HepG2 (cell line): ENCODE data around the gene VSIG2. TPM values are rescaled to one million over a fixed set of nuclear protein-coding genes. Genes with fewer than 3 reads are reported as not detected.
A peak's percentile ranks its signal among the peaks of the same experiment; 100 is the strongest.

ENCODE experiments used
- ARNT2 ChIP-seq: sonication (generic); formaldehyde crosslinking; IDR thresholded peaks from 2 replicates; pipeline ENCODE4 v1.8.0; 2022; ENCODE audit warnings: mild to moderate bottlenecking, low read depth, missing genetic modification reagents, moderate library complexity
- BATF2 ChIP-seq: sonication (generic); formaldehyde crosslinking; IDR thresholded peaks from 2 replicates; pipeline ENCODE4 v1.8.0; 2022; ENCODE audit warnings: mild to moderate bottlenecking, missing genetic modification reagents, moderate library complexity
- CBX5 ChIP-seq: sonication (generic); formaldehyde crosslinking; IDR thresholded peaks from 2 replicates; pipeline ENCODE4 v1.4.0; 2020; ENCODE audit warnings: missing genetic modification reagents, borderline replicate concordance
- DDIT3 ChIP-seq: sonication (generic); formaldehyde crosslinking; IDR thresholded peaks from 2 replicates; pipeline ENCODE4 v1.4.0; 2020; ENCODE audit warnings: mild to moderate bottlenecking, missing genetic modification reagents
- DPF2 ChIP-seq: sonication (generic); formaldehyde crosslinking; IDR thresholded peaks from 2 replicates; pipeline ENCODE4 v1.4.0; 2020; ENCODE audit warnings: mild to moderate bottlenecking, low read depth, missing genetic modification reagents, borderline replicate concordance
- FLYWCH1 ChIP-seq: sonication (generic); formaldehyde crosslinking; IDR thresholded peaks from 2 replicates; pipeline ENCODE4 v1.8.1; 2023; ENCODE audit warnings: mild to moderate bottlenecking, missing genetic modification reagents
- HES4 ChIP-seq: sonication (generic); formaldehyde crosslinking; IDR thresholded peaks from 2 replicates; pipeline ENCODE4 v1.9.0; 2021; ENCODE audit warnings: mild to moderate bottlenecking, missing genetic modification reagents, borderline replicate concordance
- HINFP ChIP-seq: sonication (generic); formaldehyde crosslinking; IDR thresholded peaks from 2 replicates; pipeline ENCODE4 v1.4.0; 2020; ENCODE audit warnings: low read depth, mild to moderate bottlenecking, missing genetic modification reagents
- HOMEZ ChIP-seq: IDR thresholded peaks from 2 replicates; pipeline ENCODE4 v1.6.1; 2016; ENCODE audit warnings: low read depth
- HOXA5 ChIP-seq: sonication (generic); formaldehyde crosslinking; IDR thresholded peaks from 2 replicates; pipeline ENCODE4 v1.4.0; 2020; ENCODE audit warnings: missing genetic modification reagents
- KLF12 ChIP-seq: sonication (generic); formaldehyde crosslinking; IDR thresholded peaks from 2 replicates; pipeline ENCODE4 v1.4.0; 2020; ENCODE audit warnings: missing genetic modification reagents, borderline replicate concordance
- MIER3 ChIP-seq: IDR thresholded peaks from 2 replicates; pipeline ENCODE4 v1.6.1; 2016; ENCODE audit warnings: missing compliant biosample characterization, borderline replicate concordance
- MTERF4 ChIP-seq: sonication (generic); formaldehyde crosslinking; IDR thresholded peaks from 2 replicates; pipeline ENCODE4 v1.8.0; 2023; ENCODE audit warnings: mild to moderate bottlenecking, missing genetic modification reagents
- NFKBIZ ChIP-seq: IDR thresholded peaks from 2 replicates; pipeline ENCODE4 v1.6.1; 2018; ENCODE audit warnings: missing genetic modification reagents, missing compliant biosample characterization
- NFYC ChIP-seq: IDR thresholded peaks from 2 replicates; pipeline ENCODE4 v1.6.1; 2016; ENCODE audit warnings: missing genetic modification reagents, missing compliant biosample characterization
- NKX3-1 ChIP-seq: sonication (generic); formaldehyde crosslinking; IDR thresholded peaks from 2 replicates; pipeline ENCODE4 v1.5.0; 2020; ENCODE audit warnings: missing genetic modification reagents
- NR2F2 ChIP-seq: IDR thresholded peaks from 2 replicates; pipeline ENCODE4 v1.6.1; 2012; ENCODE audit warnings: low read depth, inconsistent platforms, borderline replicate concordance
- SATB2 ChIP-seq: sonication (generic); formaldehyde crosslinking; IDR thresholded peaks from 2 replicates; pipeline ENCODE4 v1.5.0; 2020; ENCODE audit warnings: missing genetic modification reagents
- SMAD9 ChIP-seq: sonication (generic); formaldehyde crosslinking; IDR thresholded peaks from 2 replicates; pipeline ENCODE4 v1.5.1; 2020; ENCODE audit warnings: mild to moderate bottlenecking, missing genetic modification reagents
- ZBTB3 ChIP-seq: sonication (generic); formaldehyde crosslinking; IDR thresholded peaks from 2 replicates; pipeline ENCODE4 v1.4.0; 2020; ENCODE audit warnings: low read depth, mild to moderate bottlenecking, moderate library complexity, missing genetic modification reagents, borderline replicate concordance
- ZFP41 ChIP-seq: sonication (generic); formaldehyde crosslinking; IDR thresholded peaks from 2 replicates; pipeline ENCODE4 v1.4.0; 2020; ENCODE audit warnings: mild to moderate bottlenecking, missing genetic modification reagents, borderline replicate concordance
- ZIK1 ChIP-seq: sonication (generic); formaldehyde crosslinking; IDR thresholded peaks from 2 replicates; pipeline ENCODE4 v1.5.0; 2020; ENCODE audit warnings: mild to moderate bottlenecking, low read depth, missing genetic modification reagents, borderline replicate concordance
- ZNF549 ChIP-seq: sonication (generic); formaldehyde crosslinking; IDR thresholded peaks from 2 replicates; pipeline ENCODE4 v1.5.0; 2020; ENCODE audit warnings: missing genetic modification reagents
- ZNF746 ChIP-seq: sonication (generic); formaldehyde crosslinking; IDR thresholded peaks from 2 replicates; pipeline ENCODE4 v1.8.0; 2022; ENCODE audit warnings: mild to moderate bottlenecking, missing genetic modification reagents
- ZNF776 ChIP-seq: sonication (generic); formaldehyde crosslinking; IDR thresholded peaks from 2 replicates; pipeline ENCODE4 v1.4.0; 2020; ENCODE audit warnings: mild to moderate bottlenecking, missing genetic modification reagents
- polyA plus RNA-seq, 8 experiments: library from polyadenylated mRNA; depleted of rRNA in 3 of 8; stranded (reverse) in 7 of 8; unstranded in 1 of 8; fragments of >200 nt; fragmentation: Illumina TruSeq in 4 of 8; extraction: Trizol in 4 of 8; gene quantifications; 2 replicates each; pipeline versions ENCODE4 v1.2.1 to v1.2.3, GENCODE V29; 2011 to 2016; ENCODE audit warnings: low read depth in 4 of 8, missing spikeins in 1 of 8, mixed read lengths in 1 of 8; ENCODE audit not compliant: insufficient read depth in 1 of 8
- total RNA-seq, 5 experiments: library from RNA; depleted of rRNA; stranded (reverse); fragments of >200 nt; fragmentation: Illumina TruSeq; extraction: Trizol; gene quantifications; 2 replicates each; pipeline ENCODE4 v1.2.3, GENCODE V29; 2016; ENCODE audit warnings: low read depth in 1 of 5

VSIG2 gene
- total and polyA plus RNA-seq, 2 of the 13 experiments (the other 11 are each of a cell fraction or from before 2014, with no cell fraction given) = 0.80 to 2.7 TPM

- peak; percentile 88; the same call in 1 of the 2 replicates for TF ChIP-seq SMAD9 (CRISPR knock-in tag)
- peak; percentile 86; the same call in 1 of the 2 replicates for TF ChIP-seq NKX3-1 (CRISPR knock-in tag)
- 0 out of 2 replicates have a peak, but pooled peaks have one; percentile 13 for TF ChIP-seq NFKBIZ (CRISPR knock-in tag)
- no peak for TF ChIP-seq DDIT3 (CRISPR knock-in tag)
- TF ChIP-seq ZBTB3 (CRISPR knock-in tag) = no peak
- TF ChIP-seq FLYWCH1 (CRISPR knock-in tag) = no peak
- TF ChIP-seq ZFP41 (CRISPR knock-in tag) = 0 out of 2 replicates have a peak, but pooled peaks have one; percentile 22
- 0 out of 2 replicates have a peak, but pooled peaks have one; percentile 46 for TF ChIP-seq CBX5 (CRISPR knock-in tag)
- TF ChIP-seq MIER3 (CRISPR knock-in tag) = no peak
- no peak for TF ChIP-seq HOXA5 (CRISPR knock-in tag)
- TF ChIP-seq HOMEZ (CRISPR knock-in tag) = no peak
- TF ChIP-seq SATB2 = peak; percentile 89; the same call in 1 of the 2 replicates
- TF ChIP-seq ZIK1 (CRISPR knock-in tag) = no peak
- TF ChIP-seq NFYC (CRISPR knock-in tag) = peak; percentile 28; the same call in 1 of the 2 replicates
- TF ChIP-seq ARNT2 (CRISPR knock-in tag) = peak; percentile 49; the same call in 1 of the 2 replicates
- TF ChIP-seq HES4 (CRISPR knock-in tag) = 0 out of 2 replicates have a peak, but pooled peaks have one; percentile 22
- no peak for TF ChIP-seq HINFP (CRISPR knock-in tag)
- TF ChIP-seq MTERF4 (CRISPR knock-in tag) = no peak; the same call in 1 of the 2 replicates
- no peak for TF ChIP-seq KLF12 (CRISPR knock-in tag)
- TF ChIP-seq ZNF549 = no peak
- no peak for TF ChIP-seq NR2F2
- peak; percentile 58; the same call in 1 of the 2 replicates for TF ChIP-seq ZNF746 (CRISPR knock-in tag)
- TF ChIP-seq ZNF776 (CRISPR knock-in tag) = peak; percentile 80; the same call in 1 of the 2 replicates
- TF ChIP-seq DPF2 (CRISPR knock-in tag) = no peak
- TF ChIP-seq BATF2 (CRISPR knock-in tag) = no peak
Observed at GRCh38 chr11:124759266-124760204, 7.5 kb upstream of the VSIG2 start (continued).
